SU-DHL-6 (cell line): ENCODE measurements around the gene IL36G.

Source experiments
- EZH2phosphoT487 ChIP-seq: fragments of 200-600 bp; sonication (generic), shearing (Covaris generic); conservative IDR thresholded peaks from 2 replicates; pipeline ENCODE4 v1.6.1; 2018; ENCODE audit warnings: mild to moderate bottlenecking, antibody characterized with exemption, low read length, moderate library complexity, mixed read lengths
- TF ChIP-seq, protein P1 (sequence below): fragments of 200-600 bp; sonication (generic); IDR thresholded peaks from one replicate; pipeline ENCODE4 v1.5.1; 2017; ENCODE audit warnings: antibody characterized with exemption, mild to moderate bottlenecking, low read length, moderate library complexity; ENCODE audit not compliant: insufficient read depth, poor library complexity, severe bottlenecking

- TF ChIP-seq, protein P1, sequence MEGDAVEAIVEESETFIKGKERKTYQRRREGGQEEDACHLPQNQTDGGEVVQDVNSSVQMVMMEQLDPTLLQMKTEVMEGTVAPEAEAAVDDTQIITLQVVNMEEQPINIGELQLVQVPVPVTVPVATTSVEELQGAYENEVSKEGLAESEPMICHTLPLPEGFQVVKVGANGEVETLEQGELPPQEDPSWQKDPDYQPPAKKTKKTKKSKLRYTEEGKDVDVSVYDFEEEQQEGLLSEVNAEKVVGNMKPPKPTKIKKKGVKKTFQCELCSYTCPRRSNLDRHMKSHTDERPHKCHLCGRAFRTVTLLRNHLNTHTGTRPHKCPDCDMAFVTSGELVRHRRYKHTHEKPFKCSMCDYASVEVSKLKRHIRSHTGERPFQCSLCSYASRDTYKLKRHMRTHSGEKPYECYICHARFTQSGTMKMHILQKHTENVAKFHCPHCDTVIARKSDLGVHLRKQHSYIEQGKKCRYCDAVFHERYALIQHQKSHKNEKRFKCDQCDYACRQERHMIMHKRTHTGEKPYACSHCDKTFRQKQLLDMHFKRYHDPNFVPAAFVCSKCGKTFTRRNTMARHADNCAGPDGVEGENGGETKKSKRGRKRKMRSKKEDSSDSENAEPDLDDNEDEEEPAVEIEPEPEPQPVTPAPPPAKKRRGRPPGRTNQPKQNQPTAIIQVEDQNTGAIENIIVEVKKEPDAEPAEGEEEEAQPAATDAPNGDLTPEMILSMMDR = no peak
- no peak for TF ChIP-seq EZH2phosphoT487
These were observed 1.9 kb downstream of the IL36G start for GRCh38 chr2:112979731-112980130.
